ENCODE results near the gene RAB11FIP5. TPM values are rescaled to one million over a fixed set of nuclear protein-coding genes. Genes with fewer than 3 reads are reported as not detected.

RAB11FIP5 gene
- total RNA-seq, 2 experiments from 2014 or later = 12.6 to 13.8 TPM

DNA sequence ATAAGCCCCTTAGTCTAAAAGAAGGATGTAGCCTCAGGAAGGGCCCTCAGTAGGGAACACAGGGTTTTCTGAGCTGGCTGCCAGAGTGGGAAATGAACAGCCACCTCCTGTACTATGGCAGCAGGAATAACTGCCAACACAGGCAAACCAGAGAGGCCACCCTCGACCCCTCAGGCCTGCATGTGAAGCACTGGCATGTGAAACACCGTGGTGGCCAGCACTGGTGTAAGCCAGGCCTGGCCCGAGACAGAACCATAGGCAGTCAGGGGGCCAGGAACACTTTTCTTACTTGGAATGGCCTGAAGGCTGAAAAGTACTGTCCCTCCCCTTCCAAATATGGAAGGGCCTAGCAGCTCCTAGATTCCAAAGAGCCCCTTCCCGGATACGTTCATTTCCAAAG is 69.5 kb downstream of the RAB11FIP5 start:
- ChIA-PET POLR2A (no interaction called here), CTCF (interaction anchor here (0.5 kb wide), 1 partner anchor 97 kb away, joined by 3 read pairs; no protein-coding TSS in a partner anchor)
- TF ChIP-seq, protein P1, sequence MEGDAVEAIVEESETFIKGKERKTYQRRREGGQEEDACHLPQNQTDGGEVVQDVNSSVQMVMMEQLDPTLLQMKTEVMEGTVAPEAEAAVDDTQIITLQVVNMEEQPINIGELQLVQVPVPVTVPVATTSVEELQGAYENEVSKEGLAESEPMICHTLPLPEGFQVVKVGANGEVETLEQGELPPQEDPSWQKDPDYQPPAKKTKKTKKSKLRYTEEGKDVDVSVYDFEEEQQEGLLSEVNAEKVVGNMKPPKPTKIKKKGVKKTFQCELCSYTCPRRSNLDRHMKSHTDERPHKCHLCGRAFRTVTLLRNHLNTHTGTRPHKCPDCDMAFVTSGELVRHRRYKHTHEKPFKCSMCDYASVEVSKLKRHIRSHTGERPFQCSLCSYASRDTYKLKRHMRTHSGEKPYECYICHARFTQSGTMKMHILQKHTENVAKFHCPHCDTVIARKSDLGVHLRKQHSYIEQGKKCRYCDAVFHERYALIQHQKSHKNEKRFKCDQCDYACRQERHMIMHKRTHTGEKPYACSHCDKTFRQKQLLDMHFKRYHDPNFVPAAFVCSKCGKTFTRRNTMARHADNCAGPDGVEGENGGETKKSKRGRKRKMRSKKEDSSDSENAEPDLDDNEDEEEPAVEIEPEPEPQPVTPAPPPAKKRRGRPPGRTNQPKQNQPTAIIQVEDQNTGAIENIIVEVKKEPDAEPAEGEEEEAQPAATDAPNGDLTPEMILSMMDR (IDR thresholded peaks at IDR 0.05) = no peak
- H3K9me3 ChIP-seq (ENCODE audit: control insufficient read depth in 1 of 2, insufficient read depth in 1 of 2, low read length in 2 of 2) = no peaks in the 10 kb centered on the region
- no peaks in the 10 kb centered on the region for H3K4me1 ChIP-seq (ENCODE audit: insufficient read depth, low read length)
- Mint-ChIP-seq H3K4me1 (ENCODE audit: low read depth) (no peaks in the 10 kb centered on the region), H3K27ac (no peak overlapping the region), H3K36me3 (ENCODE audit: low read depth) (no peaks in the 10 kb centered on the region), H3K4me3 (no peak overlapping the region), H3K9me3 (no peaks in the 10 kb centered on the region), H3K27me3 (no peaks in the 10 kb centered on the region)
- intact Hi-C loops (cut with DNase I, micrococcal nuclease) = no loop called here
- no peak overlapping the region for H3K27ac ChIP-seq (ENCODE audit: low read depth in 1 of 2, low read length in 2 of 2)
- no peaks in the 10 kb centered on the region for H3K36me3 ChIP-seq (ENCODE audit: insufficient read depth, low read length)
- ATAC-seq (ENCODE audit: poor library complexity) (no peak), DNase-seq (no peak)
- no peak overlapping the region for H3K4me3 ChIP-seq (ENCODE audit: low read length)
- H3K27me3 ChIP-seq (ENCODE audit: control insufficient read depth in 1 of 2, insufficient read depth in 2 of 2, low read length in 2 of 2) = no peaks in the 10 kb centered on the region

GRCh38 chr2:73037947-73038585 is 74.7 kb downstream of the RAB11FIP5 start:
- H3K4me1 Mint-ChIP-seq (ENCODE audit: low read depth) = no peaks in the 10 kb centered on the region
- no peaks in the 10 kb centered on the region for H3K4me1 ChIP-seq (ENCODE audit: insufficient read depth, low read length)
- H3K27ac ChIP-seq (ENCODE audit: low read depth in 1 of 2, low read length in 2 of 2) = no peak overlapping the region
- H3K9me3 ChIP-seq (ENCODE audit: control insufficient read depth in 1 of 2, insufficient read depth in 1 of 2, low read length in 2 of 2) = no peaks in the 10 kb centered on the region
- no peaks in the 10 kb centered on the region for H3K9me3 Mint-ChIP-seq
- ChIA-PET CTCF (no interaction called here), POLR2A (no interaction called here)
- no peak overlapping the region for H3K4me3 Mint-ChIP-seq
- H3K27me3 ChIP-seq (ENCODE audit: control insufficient read depth in 1 of 2, insufficient read depth in 2 of 2, low read length in 2 of 2) = no peaks in the 10 kb centered on the region
- no peak overlapping the region for H3K27ac Mint-ChIP-seq
- no peak overlapping the region for H3K4me3 ChIP-seq (ENCODE audit: low read length)
- H3K27me3 Mint-ChIP-seq = no peaks in the 10 kb centered on the region
- intact Hi-C loops (cut with DNase I, micrococcal nuclease) = no loop called here
- H3K36me3 ChIP-seq (ENCODE audit: insufficient read depth, low read length) = no peaks in the 10 kb centered on the region
- DNase-seq = no peak
- no peaks in the 10 kb centered on the region for H3K36me3 Mint-ChIP-seq (ENCODE audit: low read depth)
- TF ChIP-seq, protein P1 (IDR thresholded peaks at IDR 0.05) = no peak
- no peak for ATAC-seq (ENCODE audit: poor library complexity)

GRCh38 chr2:73036766-73037165 is 76.0 kb downstream of the RAB11FIP5 start:
- Mint-ChIP-seq H3K27me3 (no peaks in the 10 kb centered on the region), H3K4me3 (no peak overlapping the region), H3K4me1 (ENCODE audit: low read depth) (no peaks in the 10 kb centered on the region), H3K9me3 (no peaks in the 10 kb centered on the region), H3K36me3 (ENCODE audit: low read depth) (no peaks in the 10 kb centered on the region), H3K27ac (no peak overlapping the region)
- ChIA-PET POLR2A (no interaction called here), CTCF (no interaction called here)
- intact Hi-C loops (cut with DNase I, micrococcal nuclease) = no loop called here
- ATAC-seq (ENCODE audit: poor library complexity) (no peak), DNase-seq (no peak)
- Histone ChIP-seq H3K36me3 (ENCODE audit: insufficient read depth, low read length) (no peaks in the 10 kb centered on the region), H3K27me3 (ENCODE audit: control insufficient read depth in 1 of 2, insufficient read depth in 2 of 2, low read length in 2 of 2) (no peaks in the 10 kb centered on the region), H3K4me1 (ENCODE audit: insufficient read depth, low read length) (no peaks in the 10 kb centered on the region), H3K9me3 (ENCODE audit: control insufficient read depth in 1 of 2, insufficient read depth in 1 of 2, low read length in 2 of 2) (no peaks in the 10 kb centered on the region), H3K4me3 (ENCODE audit: low read length) (no peak overlapping the region), H3K27ac (ENCODE audit: low read depth in 1 of 2, low read length in 2 of 2) (no peak overlapping the region)
- TF ChIP-seq, protein P1 (IDR thresholded peaks at IDR 0.05) = no peak

All from CD4-positive, alpha-beta T cell (primary cell).